Measurements from ENCODE around the gene BTN2A1. TPM values are rescaled to one million over a fixed set of nuclear protein-coding genes. Genes with fewer than 3 reads are reported as not detected.

Gene BTN2A1
- polyA plus RNA-seq, 1 of the 3 experiments (the other 2 are of a cell fraction) = 21.2 TPM

DNA sequence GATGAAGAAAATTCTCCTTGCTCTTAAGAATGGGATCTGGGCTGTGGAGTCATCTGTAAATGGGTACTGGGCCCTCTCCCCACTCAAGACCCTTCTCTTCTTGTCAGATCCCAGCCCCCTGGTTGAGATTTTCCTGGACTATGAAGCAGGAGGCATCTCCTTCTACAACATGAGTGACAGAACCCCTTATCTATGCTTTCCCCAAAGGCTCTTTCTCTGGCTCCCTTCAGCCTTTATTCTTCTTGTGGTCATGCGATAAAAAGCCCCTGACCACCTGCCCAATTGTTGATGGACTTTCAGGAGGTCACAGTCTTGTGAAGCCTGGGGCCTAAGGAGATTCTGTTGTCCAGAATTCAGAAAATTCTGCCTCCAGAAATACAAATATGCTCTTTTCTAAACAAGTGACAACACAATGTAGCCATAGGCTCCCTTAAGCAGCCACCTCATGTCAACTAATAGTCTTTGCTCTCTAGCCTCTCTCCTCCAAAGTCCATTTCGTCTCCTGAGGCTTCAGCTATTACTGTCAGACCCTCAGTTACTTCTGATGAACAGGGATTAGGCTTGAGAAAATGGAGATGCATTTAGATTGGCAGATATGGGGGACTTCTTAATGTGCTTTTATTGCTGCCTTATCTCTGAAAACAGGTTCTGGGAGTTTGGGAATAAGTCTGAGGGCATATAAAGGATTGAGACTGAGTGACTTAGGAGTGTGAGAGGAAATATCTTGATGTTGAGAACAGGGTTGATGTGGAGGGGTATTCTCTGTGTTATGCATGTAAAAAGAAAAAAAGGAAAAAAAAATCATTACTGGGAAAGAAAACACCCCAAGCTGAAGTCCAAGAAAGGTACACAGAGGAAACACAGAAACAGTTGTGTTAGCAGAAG lies 20.6 kb downstream of the BTN2A1 start:
- Histone ChIP-seq H3K9ac (no peak overlapping the region), H4K20me1 (ENCODE audit: insufficient read depth) (no peaks in the 10 kb centered on the region), H3K4me3 (ENCODE audit: low read depth in 2 of 2, low read length in 1 of 2) (no peak overlapping the region), H3K27ac (ENCODE audit: low read depth in 2 of 2, low read length in 1 of 2) (no peak overlapping the region), H3K36me3 (replicated peaks in 1 of 2; ENCODE audit: control insufficient read depth in 1 of 2, insufficient read depth in 2 of 2, low read length in 1 of 2) (no peaks in the 10 kb centered on the region), H3K27me3 (ENCODE audit: insufficient read depth) (no peaks in the 10 kb centered on the region), H3K4me2 (no peak overlapping the region), H2AFZ (ENCODE audit: low read depth) (no peak overlapping the region), H3K9me2 (no peaks in the 10 kb centered on the region), H3K4me1 (ENCODE audit: control insufficient read depth in 1 of 2, insufficient read depth in 2 of 2, low read depth in 1 of 2, low read length in 1 of 2) (peaks cover 15 to 16% of the 10 kb centered on the region in 2 experiments), H3K9me3 (no peaks in the 10 kb centered on the region), H3K79me2 (ENCODE audit: insufficient read depth) (no peaks in the 10 kb centered on the region), H3F3A (replicated peaks; ENCODE audit: insufficient read depth) (peaks cover 6% of the 10 kb centered on the region)
- no peak for DNase-seq
- POLR2A ChIA-PET = no interaction called here
- TF ChIP-seq SMC3 (IDR thresholded peaks at IDR 0.05; ENCODE audit: low read depth, low read length) = no peak
- no peak for TF ChIP-seq RCOR1 (IDR thresholded peaks at IDR 0.05; ENCODE audit: low read length)
- no peak for TF ChIP-seq EZH2phosphoT487 (IDR thresholded peaks at IDR 0.05; ENCODE audit: borderline replicate concordance, low read depth)
- no peak for TF ChIP-seq NRF1 (IDR thresholded peaks at IDR 0.05; ENCODE audit: low read depth, low read length)
- TF ChIP-seq MEF2A (IDR thresholded peaks at IDR 0.05; ENCODE audit: borderline replicate concordance, low read depth) = no peak
- no peak for TF ChIP-seq YY1 (IDR thresholded peaks at IDR 0.05; ENCODE audit: low read depth)
- TF ChIP-seq ELF1 (IDR thresholded peaks at IDR 0.05) = no peak
- no peak for TF ChIP-seq GABPA (IDR thresholded peaks at IDR 0.05; ENCODE audit: low read depth)
- TF ChIP-seq, protein P1, sequence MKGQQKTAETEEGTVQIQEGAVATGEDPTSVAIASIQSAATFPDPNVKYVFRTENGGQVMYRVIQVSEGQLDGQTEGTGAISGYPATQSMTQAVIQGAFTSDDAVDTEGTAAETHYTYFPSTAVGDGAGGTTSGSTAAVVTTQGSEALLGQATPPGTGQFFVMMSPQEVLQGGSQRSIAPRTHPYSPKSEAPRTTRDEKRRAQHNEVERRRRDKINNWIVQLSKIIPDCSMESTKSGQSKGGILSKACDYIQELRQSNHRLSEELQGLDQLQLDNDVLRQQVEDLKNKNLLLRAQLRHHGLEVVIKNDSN (IDR thresholded peaks at IDR 0.05; ENCODE audit: borderline replicate concordance, low read depth) = no peak
- no peak for TF ChIP-seq USF2 (IDR thresholded peaks at IDR 0.05; ENCODE audit: borderline replicate concordance, low read depth, low read length)
- no peak for TF ChIP-seq MXI1 (IDR thresholded peaks at IDR 0.05; ENCODE audit: low read depth, low read length)
- TF ChIP-seq CHD2 (IDR thresholded peaks at IDR 0.05; ENCODE audit: low read length, partially characterized antibody) = no peak
- TF ChIP-seq TAF1 (IDR thresholded peaks at IDR 0.05; ENCODE audit: borderline replicate concordance, low read depth, low read length) = no peak
- TF ChIP-seq, protein P2, sequence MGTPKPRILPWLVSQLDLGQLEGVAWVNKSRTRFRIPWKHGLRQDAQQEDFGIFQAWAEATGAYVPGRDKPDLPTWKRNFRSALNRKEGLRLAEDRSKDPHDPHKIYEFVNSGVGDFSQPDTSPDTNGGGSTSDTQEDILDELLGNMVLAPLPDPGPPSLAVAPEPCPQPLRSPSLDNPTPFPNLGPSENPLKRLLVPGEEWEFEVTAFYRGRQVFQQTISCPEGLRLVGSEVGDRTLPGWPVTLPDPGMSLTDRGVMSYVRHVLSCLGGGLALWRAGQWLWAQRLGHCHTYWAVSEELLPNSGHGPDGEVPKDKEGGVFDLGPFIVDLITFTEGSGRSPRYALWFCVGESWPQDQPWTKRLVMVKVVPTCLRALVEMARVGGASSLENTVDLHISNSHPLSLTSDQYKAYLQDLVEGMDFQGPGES (IDR thresholded peaks at IDR 0.05; ENCODE audit: low read depth, low read length) = no peak
- 71% methylated on average over 2 of the region's 2 CpGs for WGBS (ENCODE audit: low lambda C conversion rate)
- CTCF ChIA-PET = no interaction called here

DNA sequence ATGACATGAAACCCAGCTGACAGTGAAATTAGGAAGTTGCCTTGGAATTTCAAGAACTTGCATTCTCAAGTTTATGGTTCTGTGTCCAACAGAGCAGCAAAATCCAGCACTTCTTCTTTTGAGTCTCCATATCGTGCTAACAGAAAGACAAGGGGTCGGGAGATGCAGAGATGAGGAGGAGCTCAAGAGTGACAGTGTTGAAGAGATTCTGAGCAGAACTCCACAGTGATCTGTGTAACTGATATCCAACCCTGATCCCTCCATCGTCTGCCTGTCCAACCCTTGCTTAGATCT lies 21.2 kb downstream of the BTN2A1 start:
- Histone ChIP-seq H3K79me2 (ENCODE audit: insufficient read depth) (no peaks in the 10 kb centered on the region), H3K4me1 (ENCODE audit: control insufficient read depth in 1 of 2, insufficient read depth in 2 of 2, low read depth in 1 of 2, low read length in 1 of 2) (peaks cover 15 to 16% of the 10 kb centered on the region in 2 experiments), H3K4me3 (ENCODE audit: low read depth in 2 of 2, low read length in 1 of 2) (no peak overlapping the region), H3K9ac (no peak overlapping the region), H3K27ac (ENCODE audit: low read depth in 2 of 2, low read length in 1 of 2) (no peak overlapping the region), H3K9me3 (no peaks in the 10 kb centered on the region), H3K36me3 (replicated peaks in 1 of 2; ENCODE audit: control insufficient read depth in 1 of 2, insufficient read depth in 2 of 2, low read length in 1 of 2) (no peaks in the 10 kb centered on the region), H4K20me1 (ENCODE audit: insufficient read depth) (no peaks in the 10 kb centered on the region), H3K4me2 (no peak overlapping the region), H3F3A (replicated peaks; ENCODE audit: insufficient read depth) (peaks cover 6% of the 10 kb centered on the region), H2AFZ (ENCODE audit: low read depth) (no peak overlapping the region), H3K9me2 (no peaks in the 10 kb centered on the region), H3K27me3 (ENCODE audit: insufficient read depth) (no peaks in the 10 kb centered on the region)
- DNase-seq = no peak
- CTCF ChIA-PET = interaction anchor here (1.4 kb wide), 1 partner anchor 137 kb away, joined by 3 read pairs; no protein-coding TSS in a partner anchor
- POLR2A ChIA-PET = no interaction called here
- WGBS (ENCODE audit: low lambda C conversion rate) = 80% methylated on average over 3 of the region's 3 CpGs
- TF ChIP-seq MAX (IDR thresholded peaks at IDR 0.05; ENCODE audit: low read depth) (no peak), SMC3 (IDR thresholded peaks at IDR 0.05; ENCODE audit: low read depth, low read length) (no peak), ELF1 (IDR thresholded peaks at IDR 0.05) (no peak), JUND (IDR thresholded peaks at IDR 0.05) (no peak), SIN3A (IDR thresholded peaks at IDR 0.05; ENCODE audit: borderline replicate concordance, low read depth, low read length) (no peak), GABPA (IDR thresholded peaks at IDR 0.05; ENCODE audit: low read depth) (no peak), RFX5 (IDR thresholded peaks at IDR 0.05; ENCODE audit: low read length) (no peak), REST (IDR thresholded peaks at IDR 0.05; ENCODE audit: low read depth, low read length) (no peak), TAF1 (IDR thresholded peaks at IDR 0.05; ENCODE audit: borderline replicate concordance, low read depth, low read length) (no peak)
- TF ChIP-seq, protein P2 (IDR thresholded peaks at IDR 0.05; ENCODE audit: low read depth, low read length) = no peak
